Measurements from ENCODE around the gene WDFY4.

DNA sequence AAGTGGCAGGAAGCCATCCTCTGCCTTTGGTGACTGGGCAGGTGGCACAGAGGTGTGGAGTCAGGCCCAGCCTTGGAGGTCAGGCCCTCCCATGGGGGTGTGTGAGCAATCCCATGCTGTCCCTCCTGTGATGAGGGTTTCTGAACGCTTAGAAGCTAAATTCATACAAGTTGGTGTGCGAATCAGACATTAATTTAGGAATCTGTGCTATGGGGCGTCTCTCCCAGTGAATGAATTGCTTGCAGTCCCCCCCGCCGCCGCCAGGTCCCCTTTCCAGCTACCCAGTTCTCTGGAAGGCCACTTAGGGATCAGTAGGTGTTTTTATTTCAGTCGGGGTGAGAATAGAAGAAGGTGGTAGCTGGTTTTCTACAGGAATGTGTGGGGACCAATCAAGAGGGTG is 217.4 kb downstream of the WDFY4 start:
- TF ChIP-seq, protein P1, sequence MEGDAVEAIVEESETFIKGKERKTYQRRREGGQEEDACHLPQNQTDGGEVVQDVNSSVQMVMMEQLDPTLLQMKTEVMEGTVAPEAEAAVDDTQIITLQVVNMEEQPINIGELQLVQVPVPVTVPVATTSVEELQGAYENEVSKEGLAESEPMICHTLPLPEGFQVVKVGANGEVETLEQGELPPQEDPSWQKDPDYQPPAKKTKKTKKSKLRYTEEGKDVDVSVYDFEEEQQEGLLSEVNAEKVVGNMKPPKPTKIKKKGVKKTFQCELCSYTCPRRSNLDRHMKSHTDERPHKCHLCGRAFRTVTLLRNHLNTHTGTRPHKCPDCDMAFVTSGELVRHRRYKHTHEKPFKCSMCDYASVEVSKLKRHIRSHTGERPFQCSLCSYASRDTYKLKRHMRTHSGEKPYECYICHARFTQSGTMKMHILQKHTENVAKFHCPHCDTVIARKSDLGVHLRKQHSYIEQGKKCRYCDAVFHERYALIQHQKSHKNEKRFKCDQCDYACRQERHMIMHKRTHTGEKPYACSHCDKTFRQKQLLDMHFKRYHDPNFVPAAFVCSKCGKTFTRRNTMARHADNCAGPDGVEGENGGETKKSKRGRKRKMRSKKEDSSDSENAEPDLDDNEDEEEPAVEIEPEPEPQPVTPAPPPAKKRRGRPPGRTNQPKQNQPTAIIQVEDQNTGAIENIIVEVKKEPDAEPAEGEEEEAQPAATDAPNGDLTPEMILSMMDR (optimal IDR thresholded peaks at IDR 0.05 in 1 of 3, IDR thresholded peaks at IDR 0.05 in 1 of 3, conservative IDR thresholded peaks at IDR 0.05 in 1 of 3; ENCODE audit: extremely low read depth in 1 of 3, insufficient read depth in 2 of 3, low read length in 3 of 3): no peak
- TF ChIP-seq EZH2 (IDR thresholded peaks at IDR 0.05; ENCODE audit: low read length): no peak

Measured in keratinocyte (primary cell).